A549 treated with Mapracorat at 1 μM for 4 hours (cell line): ENCODE measurements around the gene TECR. TPM values are rescaled to one million over a fixed set of nuclear protein-coding genes. Genes with fewer than 3 reads are reported as not detected.

Source experiments
- total RNA-seq: library from RNA; stranded (reverse); fragments of 200-300 nt; extraction: Qiagen RNA extraction; gene quantifications from 5 replicates; pipeline ENCODE4 v1.2.3, GENCODE V29; 2022

The TECR gene
- 155 to 183 TPM (median 173 TPM) in 5 replicates for total RNA-seq

DNA sequence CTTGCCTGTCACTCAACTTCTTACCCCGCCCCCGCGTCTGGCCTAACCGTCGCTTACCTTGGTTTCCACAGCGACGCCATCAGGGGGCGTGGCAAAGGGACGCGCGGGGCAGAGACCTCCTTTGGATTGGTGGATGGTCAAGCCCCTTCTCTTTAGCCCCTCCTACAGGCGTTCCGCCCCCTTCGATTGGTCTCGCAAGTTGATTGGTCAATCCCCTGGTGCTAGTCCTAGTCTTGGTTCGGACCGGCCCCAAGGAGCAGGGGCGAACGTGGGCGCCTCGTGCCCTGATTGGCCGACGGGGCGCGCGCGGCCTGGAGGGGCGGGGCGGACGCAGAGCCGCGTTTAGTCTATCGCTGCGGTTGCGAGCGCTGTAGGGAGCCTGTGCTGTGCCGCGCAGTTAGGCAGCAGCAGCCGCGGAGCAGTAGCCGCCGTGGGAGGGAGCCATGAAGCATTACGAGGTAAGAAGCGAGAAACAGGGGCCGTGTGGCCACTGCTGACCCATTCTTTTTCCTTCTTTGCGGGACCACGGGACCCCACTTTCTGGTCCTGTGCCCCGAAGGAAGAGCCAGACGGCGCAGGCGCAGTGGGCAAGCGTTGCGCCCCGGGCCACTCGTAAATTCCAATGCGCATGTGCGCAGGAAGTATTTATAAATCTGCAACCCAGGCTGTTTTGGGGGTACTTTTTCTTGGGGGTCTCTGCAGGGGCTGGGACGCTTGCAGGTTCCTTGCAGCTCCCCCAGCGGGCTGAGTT lies at the start of gene TECR:
TSS of gene TECR (plus strand) at position 341 of the 751 bp plus-strand sequence. CDS start at position 444, 103 bp downstream.

DNA sequence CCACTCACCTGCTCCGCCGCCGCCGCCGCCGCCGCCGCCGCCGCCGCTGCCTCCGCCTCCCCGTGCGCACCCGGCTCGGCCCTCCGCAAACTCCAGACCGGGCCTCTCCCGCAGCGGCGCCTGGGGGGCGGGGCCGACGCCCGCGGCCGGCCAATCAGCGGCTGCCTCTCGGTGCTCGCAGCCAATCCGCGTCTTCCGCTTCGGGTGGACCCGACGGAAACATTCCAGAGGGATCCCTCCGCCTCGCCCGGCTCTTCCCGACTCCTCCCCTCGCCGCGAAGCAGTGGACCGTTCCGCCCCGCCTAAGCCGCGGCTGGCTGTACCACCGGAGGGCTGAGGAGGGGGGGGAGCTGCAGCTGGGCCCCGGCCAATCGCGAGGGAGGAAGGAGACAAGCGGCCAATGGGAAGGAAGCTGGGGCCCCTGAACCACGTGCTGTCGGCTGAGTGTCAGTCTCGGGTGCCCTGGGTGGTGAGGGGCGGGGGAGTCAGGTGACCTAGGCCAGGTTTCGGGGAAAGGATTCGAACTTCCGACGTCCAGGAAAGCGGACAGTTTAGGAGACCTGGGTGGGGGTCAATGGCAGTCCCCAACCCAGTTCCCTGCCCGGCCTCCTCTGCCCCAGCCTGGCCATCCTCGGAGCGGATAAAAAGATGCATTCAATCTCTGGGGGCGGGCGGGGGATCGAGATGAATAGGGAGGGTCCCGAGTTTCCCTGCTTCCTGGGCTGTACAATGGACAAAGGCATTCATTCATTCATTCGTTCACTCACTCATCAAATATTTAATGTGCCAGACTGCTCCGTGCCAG lies 33.2 kb upstream of the TECR start, which contains the start of gene GIPC1:
TSS of gene GIPC1 (minus strand) at position 99 of the 805 bp plus-strand sequence. CDS start 13,151 bp downstream, outside the sequence.

GRCh38 chr19:14517840-14518505 lies 11.4 kb upstream of the TECR start, which contains the start of gene DNAJB1:
Gene DNAJB1, minus strand, starts transcription at chr19:14518397. Its CDS starts 48 bp downstream, at chr19:14518349.

GRCh38 chr19:14571695-14572490 lies 42.5 kb downstream of the TECR start, which contains the start of gene NDUFB7:
Gene NDUFB7, minus strand, starts transcription at chr19:14572066. Its CDS starts 66 bp downstream, at chr19:14572000.

GRCh38 chr19:14582894-14583340 lies 53.5 kb downstream of the TECR start, which contains the start of gene CLEC17A:
Gene CLEC17A, plus strand, starts transcription at chr19:14583084. Its CDS starts 77 bp downstream, at chr19:14583161.

Other genes with a start within 250 kb of the TECR start
- gene ADGRE5, start 148.2 kb upstream of the TECR start, total RNA-seq, result 62.9 to 95.1 TPM (median 88.0 TPM) in 5 replicates
- 113 to 138 TPM (median 128 TPM) in 5 replicates for gene DDX39A, start 110.3 kb upstream of the TECR start, total RNA-seq
- gene PKN1, start 96.3 kb upstream of the TECR start, total RNA-seq, result 63.8 to 83.2 TPM (median 81.1 TPM) in 5 replicates
- 0.09 to 0.26 TPM (median 0.12 TPM) in 5 replicates for gene PTGER1, start 54.2 kb upstream of the TECR start, total RNA-seq
- 91.4 to 154 TPM (median 146 TPM) in 5 replicates for gene GIPC1, start 33.5 kb upstream of the TECR start, total RNA-seq
- gene DNAJB1, start 11.2 kb upstream of the TECR start, total RNA-seq, result 175 to 239 TPM (median 206 TPM) in 5 replicates
- 176 to 210 TPM (median 197 TPM) in 5 replicates for gene NDUFB7, start 42.5 kb downstream of the TECR start, total RNA-seq
- not detected in 5 replicates for gene CLEC17A, start 53.5 kb downstream of the TECR start, total RNA-seq
- not detected in 5 replicates for gene ADGRE3, start 145.2 kb downstream of the TECR start, total RNA-seq
- 2.0 to 3.5 TPM (median 3.1 TPM) in 5 replicates for gene ZNF333, start 160.5 kb downstream of the TECR start, total RNA-seq
- gene ADGRE2, start 249.0 kb downstream of the TECR start, total RNA-seq, result 0.44 to 1.1 TPM (median 0.56 TPM) in 5 replicates